Hematopoietic multipotent progenitor cell treated with erythropoietin and hydrocortisone succinate and interleukin-3 and kit ligand, for 4 days (in vitro differentiated cells): Measurements from ENCODE around the gene JAK1.
A peak's percentile ranks its signal among the peaks of the same experiment; 100 is the strongest.
"Not testable (repeated sequence)": the region's sequence is repeated elsewhere in the genome, so short reads cannot be mapped to it uniquely, and the experiment has no call there.

ENCODE experiments used
- DNase-seq: peaks from one replicate; pipeline ENCODE4 v3.0.0-alpha.2; 2015

JAK1 gene

GRCh38 chr1:64966158-64966971 is at the start of gene JAK1:
Gene JAK1 (minus strand): TSS chr1:64966549. CDS start chr1:64886264, 80,285 bp downstream.
- peak; percentile 94 for DNase-seq

- DNase-seq, result no peak
These were observed 48.0 kb upstream of the JAK1 start for GRCh38 chr1:65014321-65014720.

GRCh38 chr1:65011983-65012382 is 45.6 kb upstream of the JAK1 start:
- peak; percentile 38 for DNase-seq

- DNase-seq, result no peak
These were observed 43.5 kb upstream of the JAK1 start for GRCh38 chr1:65009724-65010420.

- DNase-seq, result no peak
These were observed 42.8 kb upstream of the JAK1 start for GRCh38 chr1:65009176-65009575.

- DNase-seq, result no peak
These were observed 40.5 kb upstream of the JAK1 start for GRCh38 chr1:65006806-65007205.

- no peak for DNase-seq
These were observed 36.9 kb upstream of the JAK1 start for GRCh38 chr1:65003316-65003664.

- DNase-seq, result peak; percentile 70
These were observed 36.4 kb upstream of the JAK1 start for GRCh38 chr1:65002508-65003315.

GRCh38 chr1:65002156-65002507 is 35.8 kb upstream of the JAK1 start:
- DNase-seq, result no peak

GRCh38 chr1:65001231-65001792 is 35.0 kb upstream of the JAK1 start:
- peak; percentile 81 for DNase-seq

- not testable (repeated sequence) for DNase-seq
These were observed 32.1 kb upstream of the JAK1 start for GRCh38 chr1:64998425-64998948.

- DNase-seq, result no peak
These were observed 30.4 kb upstream of the JAK1 start for GRCh38 chr1:64996541-64997257.

- DNase-seq, result no peak
These were observed 29.0 kb upstream of the JAK1 start for GRCh38 chr1:64995316-64995715.

GRCh38 chr1:64986903-64987871 is 20.8 kb upstream of the JAK1 start:
- DNase-seq, result no peak

GRCh38 chr1:64984737-64985136 is 18.4 kb upstream of the JAK1 start:
- DNase-seq, result no peak

GRCh38 chr1:64984106-64984505 is 17.8 kb upstream of the JAK1 start:
- no peak for DNase-seq

GRCh38 chr1:64983110-64983509 is 16.8 kb upstream of the JAK1 start:
- no peak for DNase-seq

- no peak for DNase-seq
These were observed 15.5 kb upstream of the JAK1 start for GRCh38 chr1:64981601-64982533.

GRCh38 chr1:64980745-64981600 is 14.6 kb upstream of the JAK1 start:
- peak; percentile 60 for DNase-seq
